Tibial nerve (tissue), 3 donors: ENCODE measurements around the gene ANKRD9.

Experiments
- POLR2A ChIP-seq, 2 donors: fragments of 450-650 bp; IDR thresholded peaks; one replicate each; pipeline ENCODE4 v1.6.1; 2017; ENCODE audit warnings: antibody characterized with exemption in 2 of 2, mild to moderate bottlenecking in 2 of 2, moderate library complexity in 2 of 2
- TF ChIP-seq, protein P1 (sequence below), 5 experiments: fragments of 200-600 bp in 3 of 5; fragments of 450-650 bp in 2 of 5; sonication (generic) in 3 of 5; IDR thresholded peaks; one replicate each; pipeline ENCODE4 v1.5.1; 2016 to 2019; ENCODE audit warnings: antibody characterized with exemption in 5 of 5, mild to moderate bottlenecking in 3 of 5, moderate library complexity in 2 of 5

DNA sequence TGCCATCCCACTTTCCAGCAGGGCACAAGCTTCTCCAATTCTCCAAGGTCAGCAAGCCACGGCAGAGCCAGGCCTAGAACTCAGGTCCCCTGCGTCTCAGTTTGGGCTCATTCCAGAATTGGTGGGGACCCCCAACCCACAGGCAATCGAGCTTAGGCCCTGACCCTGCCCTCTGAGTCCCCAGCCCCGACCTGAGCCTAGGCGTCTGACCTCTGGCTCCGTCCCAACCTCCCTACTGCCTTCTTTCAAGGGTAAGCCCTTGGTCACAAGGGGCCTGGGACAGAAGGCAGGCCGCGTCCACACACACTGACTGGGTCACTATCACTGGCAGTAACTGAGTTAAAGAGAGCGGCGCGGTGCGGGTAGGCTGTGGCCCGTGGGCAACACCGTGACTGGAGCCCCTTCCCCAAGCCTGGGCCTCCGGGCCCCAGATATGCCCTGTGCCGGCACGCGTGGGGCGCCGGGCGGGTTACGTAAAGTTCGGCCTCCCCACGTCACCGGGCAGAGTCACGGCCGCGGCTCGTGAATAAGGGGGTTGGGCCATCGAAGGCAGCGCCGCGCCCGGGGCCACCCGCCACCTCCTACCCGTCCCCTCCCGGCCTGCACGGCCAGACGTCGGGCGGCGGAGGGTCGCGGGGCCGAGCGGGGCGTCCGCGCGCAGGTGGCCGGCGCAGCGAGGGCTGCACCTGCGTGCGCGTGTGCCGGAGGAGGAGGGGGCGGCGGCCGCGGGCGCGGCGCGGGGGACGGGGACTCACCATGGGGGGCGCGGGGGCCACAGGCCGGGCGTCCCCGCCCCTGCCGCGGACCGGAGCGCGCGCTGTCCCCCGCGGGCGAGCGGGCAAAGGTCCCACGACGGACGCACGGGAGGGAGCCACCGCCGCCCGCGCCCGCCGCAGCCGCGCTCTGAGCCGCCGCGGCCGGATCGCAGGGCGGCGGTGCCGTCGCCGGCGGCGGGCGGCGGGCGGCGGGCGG is 516 bp downstream of the ANKRD9 start:
- TF ChIP-seq, protein P1, sequence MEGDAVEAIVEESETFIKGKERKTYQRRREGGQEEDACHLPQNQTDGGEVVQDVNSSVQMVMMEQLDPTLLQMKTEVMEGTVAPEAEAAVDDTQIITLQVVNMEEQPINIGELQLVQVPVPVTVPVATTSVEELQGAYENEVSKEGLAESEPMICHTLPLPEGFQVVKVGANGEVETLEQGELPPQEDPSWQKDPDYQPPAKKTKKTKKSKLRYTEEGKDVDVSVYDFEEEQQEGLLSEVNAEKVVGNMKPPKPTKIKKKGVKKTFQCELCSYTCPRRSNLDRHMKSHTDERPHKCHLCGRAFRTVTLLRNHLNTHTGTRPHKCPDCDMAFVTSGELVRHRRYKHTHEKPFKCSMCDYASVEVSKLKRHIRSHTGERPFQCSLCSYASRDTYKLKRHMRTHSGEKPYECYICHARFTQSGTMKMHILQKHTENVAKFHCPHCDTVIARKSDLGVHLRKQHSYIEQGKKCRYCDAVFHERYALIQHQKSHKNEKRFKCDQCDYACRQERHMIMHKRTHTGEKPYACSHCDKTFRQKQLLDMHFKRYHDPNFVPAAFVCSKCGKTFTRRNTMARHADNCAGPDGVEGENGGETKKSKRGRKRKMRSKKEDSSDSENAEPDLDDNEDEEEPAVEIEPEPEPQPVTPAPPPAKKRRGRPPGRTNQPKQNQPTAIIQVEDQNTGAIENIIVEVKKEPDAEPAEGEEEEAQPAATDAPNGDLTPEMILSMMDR (IDR thresholded peaks at IDR 0.05) = no peak
- TF ChIP-seq POLR2A (IDR thresholded peaks at IDR 0.05) = peak in 1 of 2 donors; percentile 50
